Measurements from ENCODE around the gene ZNF536. TPM values are rescaled to one million over a fixed set of nuclear protein-coding genes. Genes with fewer than 3 reads are reported as not detected.

ZNF536 gene
- total and polyA plus RNA-seq, 7 donors: under 0.01 to 8.9 (median 3.8) TPM

DNA sequence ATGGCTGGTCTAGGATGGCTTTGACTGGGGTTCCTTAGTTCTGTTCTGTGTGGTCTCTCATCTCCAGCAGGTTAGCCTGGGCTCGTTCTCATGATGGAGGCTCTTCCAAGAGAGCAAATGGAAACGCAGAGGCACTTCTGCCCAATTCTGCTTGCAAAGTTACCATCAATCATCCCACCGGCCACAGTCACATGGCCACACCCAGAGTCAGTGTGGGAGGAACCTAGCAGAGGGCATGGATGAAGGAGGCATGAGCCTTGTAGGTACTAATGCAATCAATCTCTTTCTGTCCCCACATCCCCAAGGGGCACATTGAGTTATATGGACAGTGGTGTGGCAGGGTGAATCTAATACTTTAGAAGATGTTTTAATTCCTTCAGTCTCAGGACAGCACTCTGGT is 207.2 kb downstream of the ZNF536 start:
- Histone ChIP-seq H3K27ac (no peak overlapping the region), H3K4me3 (no peak overlapping the region), H3K36me3 (no peaks in the 10 kb centered on the region), H3K27me3 (no peaks in the 10 kb centered on the region), H3K4me1 (no peaks in the 10 kb centered on the region), H3K9me3 (no peaks in the 10 kb centered on the region)
- TF ChIP-seq, protein P1, sequence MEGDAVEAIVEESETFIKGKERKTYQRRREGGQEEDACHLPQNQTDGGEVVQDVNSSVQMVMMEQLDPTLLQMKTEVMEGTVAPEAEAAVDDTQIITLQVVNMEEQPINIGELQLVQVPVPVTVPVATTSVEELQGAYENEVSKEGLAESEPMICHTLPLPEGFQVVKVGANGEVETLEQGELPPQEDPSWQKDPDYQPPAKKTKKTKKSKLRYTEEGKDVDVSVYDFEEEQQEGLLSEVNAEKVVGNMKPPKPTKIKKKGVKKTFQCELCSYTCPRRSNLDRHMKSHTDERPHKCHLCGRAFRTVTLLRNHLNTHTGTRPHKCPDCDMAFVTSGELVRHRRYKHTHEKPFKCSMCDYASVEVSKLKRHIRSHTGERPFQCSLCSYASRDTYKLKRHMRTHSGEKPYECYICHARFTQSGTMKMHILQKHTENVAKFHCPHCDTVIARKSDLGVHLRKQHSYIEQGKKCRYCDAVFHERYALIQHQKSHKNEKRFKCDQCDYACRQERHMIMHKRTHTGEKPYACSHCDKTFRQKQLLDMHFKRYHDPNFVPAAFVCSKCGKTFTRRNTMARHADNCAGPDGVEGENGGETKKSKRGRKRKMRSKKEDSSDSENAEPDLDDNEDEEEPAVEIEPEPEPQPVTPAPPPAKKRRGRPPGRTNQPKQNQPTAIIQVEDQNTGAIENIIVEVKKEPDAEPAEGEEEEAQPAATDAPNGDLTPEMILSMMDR (IDR thresholded peaks at IDR 0.05): no peak
- TF ChIP-seq POLR2A (IDR thresholded peaks at IDR 0.05): no peak
- no peak for TF ChIP-seq EP300 (IDR thresholded peaks at IDR 0.05)
- no peak for TF ChIP-seq POLR2AphosphoS5 (IDR thresholded peaks at IDR 0.05)
- DNase-seq: no peak
- 75 to 79% methylated on average over 3 of the region's 3 CpGs for WGBS, 2 donors
- intact Hi-C loops (cut with DNase I): no loop called here

DNA sequence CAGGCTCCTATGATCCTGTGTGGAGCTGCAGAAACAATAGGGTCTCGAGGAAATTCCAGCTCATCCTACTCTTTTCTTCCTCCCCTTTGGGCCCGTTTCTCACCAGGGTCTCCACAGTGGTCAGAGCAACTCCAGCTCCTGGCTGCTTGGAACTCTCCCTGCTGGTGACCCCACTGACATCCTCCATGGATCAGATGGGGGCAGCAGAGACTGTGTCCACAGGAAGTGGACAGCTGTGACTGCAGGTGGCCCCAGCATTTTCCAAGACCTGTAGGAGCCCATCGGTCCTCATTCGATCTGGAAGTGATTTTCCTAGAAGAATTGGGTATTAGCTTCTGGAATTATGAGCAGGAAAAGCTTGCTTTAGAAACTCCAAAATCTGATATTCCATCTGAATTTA is 208.5 kb downstream of the ZNF536 start:
- TF ChIP-seq, protein P1 (IDR thresholded peaks at IDR 0.05): no peak
- TF ChIP-seq POLR2AphosphoS5 (IDR thresholded peaks at IDR 0.05) (no peak), EP300 (IDR thresholded peaks at IDR 0.05) (no peak), POLR2A (IDR thresholded peaks at IDR 0.05) (no peak)
- Histone ChIP-seq H3K4me3 (no peak overlapping the region), H3K27ac (no peak overlapping the region), H3K36me3 (no peaks in the 10 kb centered on the region), H3K4me1 (no peaks in the 10 kb centered on the region), H3K27me3 (no peaks in the 10 kb centered on the region), H3K9me3 (no peaks in the 10 kb centered on the region)
- intact Hi-C loops (cut with DNase I): no loop called here
- no peak for DNase-seq
- 68 to 75% methylated on average over 4 of the region's 4 CpGs for WGBS, 2 donors

DNA sequence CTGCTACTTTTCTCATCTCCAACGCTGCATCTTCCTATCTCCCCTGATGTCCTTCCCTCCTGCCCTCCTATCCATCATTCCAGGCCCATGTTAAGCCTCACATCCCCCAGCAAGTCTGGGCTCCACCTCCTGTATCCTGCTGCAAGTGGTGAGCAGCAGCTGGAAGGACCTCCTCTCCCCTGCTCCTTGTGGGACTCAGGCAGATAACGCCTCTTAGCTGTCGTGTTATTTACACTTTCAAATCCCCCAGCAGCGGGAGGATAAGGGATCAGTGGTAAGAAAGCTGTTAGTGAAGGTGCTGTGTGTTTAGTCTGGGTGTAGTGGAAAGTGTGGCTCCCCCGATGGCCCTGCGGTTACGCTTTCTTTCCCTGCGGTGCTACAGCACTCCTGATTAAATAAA is 211.9 kb downstream of the ZNF536 start:
- no peaks in the 10 kb centered on the region for H3K4me1 ChIP-seq
- no peak overlapping the region for H3K27ac ChIP-seq
- H3K27me3 ChIP-seq: no peaks in the 10 kb centered on the region
- H3K9me3 ChIP-seq: no peaks in the 10 kb centered on the region
- WGBS, 2 donors: 35 to 42% methylated on average over 8 of the region's 8 CpGs
- H3K4me3 ChIP-seq: no peak overlapping the region
- DNase-seq: no peak
- TF ChIP-seq, protein P1 (IDR thresholded peaks at IDR 0.05): no peak
- TF ChIP-seq POLR2AphosphoS5 (IDR thresholded peaks at IDR 0.05) (no peak), EP300 (IDR thresholded peaks at IDR 0.05) (no peak), POLR2A (IDR thresholded peaks at IDR 0.05) (no peak)
- intact Hi-C loops (cut with DNase I): no loop called here
- H3K36me3 ChIP-seq: no peaks in the 10 kb centered on the region

GRCh38 chr19:30587869-30588268 is 215.7 kb downstream of the ZNF536 start:
- TF ChIP-seq POLR2A (IDR thresholded peaks at IDR 0.05) (no peak), EP300 (IDR thresholded peaks at IDR 0.05) (no peak), POLR2AphosphoS5 (IDR thresholded peaks at IDR 0.05) (no peak)
- TF ChIP-seq, protein P1 (IDR thresholded peaks at IDR 0.05): no peak
- H3K4me3 ChIP-seq: no peak overlapping the region
- WGBS, 2 donors: 52 to 56% methylated on average over 5 of the region's 5 CpGs
- H3K27ac ChIP-seq: no peak overlapping the region
- no peak for DNase-seq
- H3K4me1 ChIP-seq: peaks cover 0 to 2% (median 1%) of the 10 kb centered on the region in 4 donors
- no peaks in the 10 kb centered on the region for H3K9me3 ChIP-seq
- H3K36me3 ChIP-seq: no peaks in the 10 kb centered on the region
- no peaks in the 10 kb centered on the region for H3K27me3 ChIP-seq
- intact Hi-C loops (cut with DNase I): no loop called here

DNA sequence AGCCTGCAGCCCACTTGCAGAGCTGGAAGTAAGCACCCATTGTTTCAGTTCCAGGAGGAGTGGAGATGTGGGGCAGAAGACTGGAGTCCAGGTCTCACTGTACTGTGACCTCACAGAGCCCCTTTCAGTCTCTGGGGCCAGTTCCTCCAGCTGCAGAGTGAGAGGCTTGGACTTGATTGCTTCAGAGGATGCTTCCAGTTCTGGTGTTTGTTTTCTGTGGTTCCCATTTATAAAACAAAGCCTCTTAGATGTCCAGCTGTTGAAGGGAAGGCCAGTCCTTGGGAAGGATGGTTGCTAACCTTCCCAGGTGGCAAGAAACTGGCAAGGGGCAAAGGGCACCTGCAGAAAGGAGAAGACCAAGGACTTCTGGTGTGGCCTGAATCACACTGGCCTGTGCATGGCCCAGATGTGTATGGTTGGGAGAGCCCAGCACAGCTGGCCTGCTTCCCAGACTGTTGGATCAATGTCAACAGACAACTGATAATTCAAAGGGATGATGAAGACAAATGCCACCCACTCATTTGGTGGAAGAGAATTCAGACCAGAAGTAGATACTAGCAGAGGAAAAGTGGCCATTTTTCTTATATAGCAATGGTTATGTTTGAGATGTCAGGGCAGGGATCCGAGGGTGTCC is 218.5 kb downstream of the ZNF536 start:
- intact Hi-C loops (cut with DNase I): no loop called here
- Histone ChIP-seq H3K36me3 (no peaks in the 10 kb centered on the region), H3K27ac (no peak overlapping the region), H3K9me3 (no peaks in the 10 kb centered on the region), H3K27me3 (no peaks in the 10 kb centered on the region), H3K4me1 (peaks cover 0 to 19% (median 14%) of the 10 kb centered on the region in 4 donors), H3K4me3 (no peak overlapping the region)
- 67 to 73% methylated on average over 1 of the region's 1 CpG for WGBS, 2 donors
- TF ChIP-seq, protein P1 (IDR thresholded peaks at IDR 0.05): no peak
- no peak for DNase-seq

All from sigmoid colon (tissue), 7 donors.